Left cardiac atrium (tissue), 4 donors: Measurements from ENCODE around the gene PPP2R1B. TPM values are rescaled to one million over a fixed set of nuclear protein-coding genes. Genes with fewer than 3 reads are reported as not detected.

Source experiments
- ATAC-seq, 2 donors: fragments of 200-7000 bp; cut with Tn5 transposase; one replicate each; pipeline ENCODE4 v1.9.1; 2020; ENCODE audit warnings: mild to moderate bottlenecking in 2 of 2, moderate library complexity in 2 of 2
- DNase-seq: peaks from one replicate; pipeline ENCODE4 v3.0.0-alpha.2; 2020
- intact Hi-C, 2 donors: fragments of 100-400 bp; cut with DNase I; formaldehyde crosslinking; loops; one replicate each; pipeline versions ENCODE4 v1.14.1 to v1.15.1; 2022 to 2023
- total RNA-seq, 2 donors: library from RNA; stranded (reverse); fragmentation: NEBNext Ultra II Directional; extraction: Animal tissue kit (Norgen Biotek cat#: 25700); gene quantifications; one replicate each; pipeline ENCODE4 v1.2.1, GENCODE V29; 2021
- donor health status: DM: no; HTN: yes; CAD: no.
- donor health status: DM: no; HTN: yes; CAD: no; lungs with severe emphysema.
- donor health status: DM: yes; HTN: yes; CAD: no.
- donor health status: Dilated cardiomyopathy.

The PPP2R1B gene
- total RNA-seq, 2 donors from 2014 or later = 30.3 to 37.2 TPM

DNA sequence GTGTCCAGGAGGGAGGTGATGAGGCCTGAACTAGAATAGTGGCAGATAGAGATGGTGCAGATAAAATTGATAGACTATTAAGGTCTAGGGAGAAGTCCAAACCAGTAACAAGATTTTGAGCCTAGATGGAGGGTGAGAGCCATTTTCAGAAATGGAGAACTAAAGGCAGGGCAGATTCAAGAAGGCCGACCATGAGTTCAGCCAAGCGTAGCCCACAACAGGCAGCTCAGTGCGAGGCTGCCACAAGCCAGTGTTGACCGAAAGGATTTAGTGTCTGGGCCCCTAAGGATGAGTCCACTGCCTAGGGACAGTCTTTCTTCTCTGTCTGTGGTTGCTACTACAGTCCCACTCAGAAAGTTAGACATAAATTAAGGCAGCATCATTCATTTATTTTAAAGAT is 51.7 kb downstream of the PPP2R1B start:
- ATAC-seq = no peak
- no peak for DNase-seq
- intact Hi-C loops = no loop called here

DNA sequence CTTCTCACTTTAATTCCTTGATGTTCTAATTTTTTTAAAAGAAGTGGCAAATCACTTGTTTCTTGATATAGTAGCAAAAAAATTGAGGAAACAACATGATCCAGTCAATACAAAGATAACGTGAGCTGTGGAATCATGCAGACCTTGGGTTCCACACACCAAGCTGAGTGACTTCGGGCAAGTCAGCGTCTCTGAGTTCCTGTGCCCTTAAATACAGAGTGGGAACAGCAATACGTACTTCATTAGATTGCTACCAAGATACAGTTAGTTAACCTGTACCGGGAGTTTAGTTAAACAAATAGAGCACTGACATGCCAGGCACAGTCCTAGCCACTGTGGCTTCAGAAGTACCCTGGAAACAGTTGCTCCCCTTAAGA is 58.5 kb downstream of the PPP2R1B start:
- DNase-seq = no peak

DNA sequence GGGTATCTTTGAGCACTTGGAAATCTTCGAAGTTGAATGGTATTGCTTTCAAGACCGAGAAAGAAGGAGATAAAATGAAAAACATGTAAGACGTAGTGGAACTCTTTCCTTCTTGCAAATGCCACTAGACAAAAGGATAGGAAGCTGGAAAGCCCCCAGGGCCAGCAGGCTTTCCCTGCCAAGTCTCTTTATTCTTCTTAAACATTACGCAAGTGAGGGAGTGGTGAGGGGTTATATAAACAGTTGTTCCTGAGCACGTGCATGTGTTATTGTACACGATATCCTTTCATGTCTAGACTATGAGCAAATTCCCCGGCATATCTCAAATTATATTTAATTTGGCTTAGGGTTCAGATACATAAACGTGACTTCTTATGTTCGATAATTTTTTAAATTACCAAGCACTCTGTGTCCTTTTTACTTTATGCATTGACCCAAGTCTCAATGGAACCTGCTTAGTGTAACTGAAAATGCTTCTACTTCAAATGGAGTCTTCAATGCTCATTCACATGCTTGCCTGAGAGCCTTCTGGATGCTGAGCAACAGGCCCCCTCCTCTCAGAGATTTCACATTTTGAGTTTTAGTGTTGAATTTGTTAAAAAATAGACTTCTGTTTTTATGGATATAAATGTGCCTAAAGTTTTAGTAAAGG is 59.0 kb downstream of the PPP2R1B start:
- intact Hi-C loops = no loop called here
- peak; percentile 64 for DNase-seq

More for the DNA sequence above, 58.5 kb downstream of the PPP2R1B start:
- no peak for ATAC-seq
- intact Hi-C loops = no loop called here

DNA sequence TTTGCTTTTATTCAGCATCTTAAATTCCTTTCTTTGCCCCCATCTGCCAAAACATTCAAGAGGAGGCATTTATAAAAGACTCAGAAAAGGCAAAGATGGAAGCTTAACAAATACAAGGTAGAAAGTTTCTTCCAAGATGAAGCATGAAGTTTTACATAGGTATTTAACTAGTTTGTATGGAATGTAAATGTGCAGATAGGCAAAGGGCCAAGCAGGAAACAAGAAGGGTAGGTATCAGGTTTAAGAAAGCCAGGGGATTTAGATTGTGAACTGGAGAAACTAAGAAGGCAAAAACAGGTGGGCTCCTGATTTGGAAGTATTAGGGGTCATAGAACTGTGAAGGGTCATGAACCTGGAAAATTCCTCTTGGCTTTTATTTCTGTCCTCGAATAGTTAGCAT is 62.6 kb downstream of the PPP2R1B start:
- ATAC-seq = no peak
- intact Hi-C loops = no loop called here
- DNase-seq = no peak

More for the DNA sequence above, 59.0 kb downstream of the PPP2R1B start:
- ATAC-seq = peak; percentile 82 to 87

DNA sequence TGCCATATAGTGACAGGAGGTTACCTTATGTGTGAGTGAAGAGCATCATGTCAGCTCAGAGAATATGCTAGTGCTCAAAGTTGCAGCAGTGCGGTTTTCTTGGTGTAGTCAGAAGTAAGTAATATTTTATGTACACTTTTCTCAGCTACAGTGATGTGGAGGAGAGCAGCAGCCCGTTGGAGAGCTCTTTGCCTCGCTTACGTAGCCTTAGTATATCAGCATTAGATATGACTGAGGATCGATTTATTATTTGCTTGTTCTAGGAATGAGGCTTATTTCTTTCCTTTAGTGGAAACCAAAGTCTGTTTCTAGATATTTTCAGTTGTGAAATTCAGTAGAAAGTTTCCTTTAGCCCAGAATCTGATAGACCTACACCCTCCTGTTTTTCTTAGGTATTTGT is 63.6 kb downstream of the PPP2R1B start:
- intact Hi-C loops = no loop called here
- ATAC-seq (no peak), DNase-seq (no peak)

DNA sequence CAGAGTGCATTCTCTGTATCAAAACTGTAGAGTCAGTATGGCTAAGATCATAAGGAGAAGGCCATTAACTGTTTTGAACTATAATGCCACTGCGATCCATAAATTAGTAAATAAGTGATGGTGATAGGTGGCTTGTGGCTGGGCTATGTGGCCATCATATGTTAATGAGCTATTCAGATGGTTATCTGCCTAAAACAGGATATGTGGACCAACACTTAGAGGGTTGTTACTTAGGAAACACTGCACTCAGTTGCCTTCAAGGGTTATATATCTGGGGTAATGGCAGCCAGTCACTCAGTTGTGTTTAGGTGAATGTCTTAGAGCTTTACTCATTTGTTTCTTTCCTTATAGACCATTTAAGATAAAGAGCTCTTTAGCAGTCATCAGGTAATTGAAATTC is 66.0 kb downstream of the PPP2R1B start:
- intact Hi-C loops = no loop called here
- ATAC-seq = no peak
- DNase-seq = no peak

DNA sequence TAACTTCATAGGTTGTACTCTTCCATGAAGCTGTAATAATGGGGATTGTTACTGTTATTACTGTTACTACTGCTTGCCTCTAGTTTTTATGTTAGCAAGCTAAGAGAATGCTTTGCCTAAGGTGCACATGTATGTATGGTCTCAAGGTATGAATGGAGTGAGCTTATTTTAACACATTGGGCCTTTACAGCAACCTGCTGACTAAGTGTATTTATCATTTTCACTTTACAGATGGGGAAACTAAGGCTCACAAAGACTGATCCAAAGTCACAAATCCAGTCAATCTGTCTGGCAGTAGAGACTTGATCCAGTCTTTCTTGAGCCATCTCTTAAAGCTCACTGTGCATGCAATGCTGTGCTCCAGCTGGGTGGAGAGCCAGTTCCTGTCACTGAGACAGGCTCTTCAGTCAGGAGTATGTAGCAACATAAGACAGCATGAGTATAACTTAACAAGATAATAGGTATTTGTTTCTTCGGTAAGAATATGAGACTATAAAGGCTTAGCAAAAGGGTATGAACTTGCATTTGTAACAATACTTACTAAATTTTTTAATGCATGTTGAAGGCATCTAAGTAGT is 66.5 kb downstream of the PPP2R1B start:
- intact Hi-C loops = no loop called here
- ATAC-seq (no peak), DNase-seq (no peak)

DNA sequence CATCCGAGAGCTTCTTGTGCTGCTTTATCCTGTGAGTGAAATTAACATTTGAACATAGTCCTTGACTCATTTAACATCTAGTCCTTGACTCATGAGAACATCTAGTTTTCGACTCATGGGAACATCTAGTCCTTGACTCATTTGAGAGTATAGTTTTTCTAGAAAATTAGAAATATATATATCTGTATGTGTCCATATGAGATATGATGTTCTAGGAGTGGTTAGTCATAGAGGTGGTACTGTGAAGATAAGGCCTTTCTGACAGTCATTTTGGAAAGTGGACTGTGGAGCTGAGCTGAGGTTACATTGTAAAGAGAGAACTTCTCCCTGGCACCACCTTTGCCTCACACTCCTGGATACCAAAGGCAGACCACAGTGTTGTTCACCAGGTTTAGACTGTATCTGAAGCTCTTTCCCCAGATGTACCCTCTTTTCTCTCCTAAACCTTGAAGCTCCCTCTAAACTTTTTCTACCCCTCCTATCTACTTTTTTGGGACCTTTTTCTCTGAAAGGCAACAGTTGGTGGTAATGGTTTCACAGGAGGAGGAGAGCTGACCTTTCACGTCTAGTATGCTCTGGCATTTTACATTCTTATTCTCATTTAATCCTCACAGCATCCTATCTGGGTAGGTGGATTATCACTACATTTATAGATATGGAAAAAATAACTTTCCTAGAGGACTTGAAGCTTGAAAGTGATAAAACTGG is 67.2 kb downstream of the PPP2R1B start:
- DNase-seq (no peak), ATAC-seq (peak in 1 of 2 donors; percentile 28)
- intact Hi-C loops = no loop called here

DNA sequence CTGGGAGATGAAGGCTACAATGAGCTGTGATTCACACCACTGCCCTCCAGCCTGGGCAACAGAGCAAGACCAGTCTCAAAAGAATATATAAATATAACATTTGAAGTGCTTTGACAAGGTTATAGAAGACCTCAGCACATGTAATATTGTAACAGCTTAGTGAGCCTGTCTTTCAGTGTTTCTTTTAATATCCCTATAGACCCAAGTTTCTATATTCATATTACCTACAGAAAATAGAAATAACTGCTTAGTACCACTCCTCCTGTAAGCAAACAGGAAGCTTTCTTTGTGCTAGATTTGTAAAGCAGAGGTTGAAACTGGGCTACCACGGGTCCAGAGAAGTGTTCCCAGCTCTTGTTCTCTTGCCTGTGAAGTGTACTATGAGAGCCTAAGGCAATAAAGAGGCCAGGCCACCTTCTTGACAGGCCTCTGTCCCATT is 68.2 kb downstream of the PPP2R1B start:
- no peak for ATAC-seq

DNA sequence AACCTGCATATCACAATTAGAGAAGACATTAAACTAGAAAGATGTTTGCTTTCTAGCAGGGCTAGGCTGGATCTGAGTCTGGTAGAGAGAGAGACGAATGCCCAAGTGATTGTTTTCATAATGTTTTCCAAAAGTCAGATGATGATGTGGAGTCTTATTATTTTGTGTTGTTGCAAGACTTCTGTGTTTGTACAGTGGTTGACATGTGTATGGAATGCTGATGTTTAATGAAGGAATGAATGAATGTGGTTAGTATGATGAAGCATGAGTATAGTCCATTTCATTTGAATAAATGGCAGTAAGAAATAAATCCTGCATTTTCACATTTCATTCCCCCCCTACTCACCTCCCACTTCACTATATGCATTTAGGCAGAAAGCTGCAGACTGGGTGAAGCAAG is 69.6 kb downstream of the PPP2R1B start:
- DNase-seq (no peak), ATAC-seq (no peak)
- intact Hi-C loops = no loop called here

More for the DNA sequence above, 68.2 kb downstream of the PPP2R1B start:
- DNase-seq = no peak
- intact Hi-C loops = no loop called here

DNA sequence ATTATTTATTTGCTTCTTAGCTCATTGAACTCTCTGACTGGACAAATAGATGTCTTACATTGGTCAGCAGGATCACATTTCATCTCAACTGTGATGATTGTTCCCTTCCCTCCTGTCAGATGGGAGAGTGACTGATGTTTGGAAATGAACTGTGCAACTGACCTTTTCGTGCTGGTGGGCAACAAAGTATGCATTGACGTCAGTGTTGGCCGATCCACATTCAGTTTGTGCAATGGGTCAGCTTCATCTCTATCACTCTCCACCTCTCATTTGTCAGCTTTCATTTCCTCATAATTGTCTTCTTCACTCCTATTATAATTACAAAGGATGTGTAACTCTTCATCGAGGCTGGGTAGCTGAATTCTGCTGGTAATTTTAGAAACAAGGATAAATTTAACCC is 71.3 kb downstream of the PPP2R1B start:
- DNase-seq (peak; percentile 41), ATAC-seq (peak; percentile 56 to 88)
- intact Hi-C loops = no loop called here

DNA sequence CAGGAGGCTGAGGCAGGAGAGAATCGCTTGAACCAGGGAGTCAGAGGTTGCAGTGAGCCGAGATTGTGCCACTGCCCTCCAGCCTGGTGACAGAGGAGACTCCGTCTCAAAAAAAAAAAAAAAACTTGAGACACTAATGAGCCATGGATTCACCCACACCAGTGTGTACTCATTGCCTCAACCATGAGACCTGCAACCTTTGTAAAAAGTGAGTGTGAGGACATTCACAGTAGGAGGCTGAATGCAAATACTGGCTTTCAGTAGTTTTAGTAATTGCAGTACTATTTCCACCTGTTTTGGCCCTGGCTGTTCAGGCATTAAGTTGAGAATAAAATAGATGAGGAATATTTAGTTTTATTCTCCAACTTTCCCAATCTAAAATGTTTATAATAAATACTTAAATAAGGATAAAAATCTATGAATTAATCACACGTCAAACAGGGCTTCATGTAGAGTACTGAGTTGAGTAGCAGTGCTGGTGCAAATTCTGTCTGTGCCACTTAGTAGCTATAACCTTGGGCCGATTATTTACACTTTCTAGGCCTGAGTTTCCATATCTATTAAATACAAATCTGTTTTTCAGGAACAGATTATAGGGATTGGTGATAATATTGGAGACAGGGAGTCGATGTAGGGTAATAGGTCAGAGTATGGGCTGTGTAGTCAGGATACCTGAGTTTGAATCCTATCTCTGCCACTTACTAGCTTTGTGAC is 72.8 kb downstream of the PPP2R1B start:
- ATAC-seq (no peak), DNase-seq (no peak)
- intact Hi-C loops = no loop called here

DNA sequence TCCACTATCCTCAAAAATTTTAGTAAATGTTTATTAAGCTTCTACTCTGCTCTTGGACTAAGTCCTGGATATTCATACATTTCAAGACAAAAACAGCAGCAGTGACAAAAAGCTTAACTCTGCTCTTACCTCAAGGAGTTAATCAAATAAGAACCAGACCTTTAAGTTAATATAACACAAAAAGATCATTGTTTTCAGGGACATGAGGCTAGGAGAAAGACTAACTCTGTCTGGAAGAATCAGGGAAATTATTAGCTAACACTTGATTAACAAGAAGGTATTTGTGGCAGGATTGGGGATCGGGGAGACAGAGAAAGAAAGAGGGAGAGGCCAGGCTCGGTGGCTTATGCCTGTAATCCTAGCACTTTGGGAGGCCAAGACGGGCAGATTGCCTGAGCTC is 74.4 kb downstream of the PPP2R1B start:
- intact Hi-C loops = no loop called here
- ATAC-seq (no peak), DNase-seq (no peak)

DNA sequence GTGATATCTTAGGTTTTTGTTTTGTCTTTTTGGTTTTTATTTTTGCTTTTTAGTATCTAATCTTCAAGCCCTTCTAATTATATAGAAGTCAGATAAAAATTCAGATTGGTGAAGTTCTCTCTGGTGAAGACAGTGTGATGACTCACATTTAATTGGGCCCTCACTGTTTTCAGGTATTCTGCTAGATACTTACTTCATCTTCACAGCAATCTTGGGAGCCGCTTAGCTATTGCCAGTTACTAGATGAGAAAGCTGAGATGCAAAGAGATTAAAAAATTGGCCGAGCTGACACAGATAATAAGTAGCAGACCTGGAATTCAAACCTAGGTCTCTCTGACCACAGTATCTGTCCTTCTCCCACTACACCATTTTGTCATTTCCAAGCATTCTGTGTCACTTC is 75.0 kb downstream of the PPP2R1B start:
- ATAC-seq = no peak
- DNase-seq = no peak
- intact Hi-C loops = no loop called here

DNA sequence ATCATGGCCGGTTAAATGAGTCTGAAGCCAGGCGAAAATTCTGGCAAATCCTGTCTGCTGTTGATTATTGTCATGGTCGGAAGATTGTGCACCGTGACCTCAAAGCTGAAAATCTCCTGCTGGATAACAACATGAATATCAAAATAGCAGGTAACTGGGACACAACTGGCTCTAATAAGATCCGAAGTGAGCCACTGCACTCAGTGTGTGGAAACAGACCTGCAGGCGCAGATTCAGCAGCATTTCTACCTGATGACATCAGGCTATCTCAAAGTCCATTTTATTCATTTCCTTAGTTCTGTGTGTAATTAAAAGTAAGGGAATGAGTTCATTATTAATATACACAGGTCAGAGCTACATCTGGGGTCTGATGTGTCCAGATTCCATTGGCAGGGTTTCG is 78.2 kb downstream of the PPP2R1B start:
- intact Hi-C loops = no loop called here
- ATAC-seq = no peak
- DNase-seq = no peak

DNA sequence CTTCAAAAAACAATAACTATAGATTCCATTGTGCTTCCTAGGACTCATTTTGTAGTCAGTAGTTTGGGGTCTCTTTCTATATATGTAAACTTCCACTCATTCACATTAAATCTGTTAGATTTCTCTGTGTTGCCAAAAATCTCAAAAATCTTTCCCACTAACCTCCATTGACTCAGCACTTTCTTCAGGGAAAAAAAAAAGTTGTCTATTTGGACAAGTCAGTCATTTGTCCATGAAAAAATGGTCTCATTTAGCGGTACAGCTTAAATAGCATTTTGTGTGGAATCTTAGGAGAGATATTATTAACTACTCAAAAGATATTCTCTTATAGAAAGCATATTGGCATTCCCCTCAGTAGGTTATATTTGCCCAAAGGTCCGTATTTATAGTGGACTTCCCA is 81.9 kb downstream of the PPP2R1B start:
- DNase-seq (no peak), ATAC-seq (no peak)
- intact Hi-C loops = no loop called here

DNA sequence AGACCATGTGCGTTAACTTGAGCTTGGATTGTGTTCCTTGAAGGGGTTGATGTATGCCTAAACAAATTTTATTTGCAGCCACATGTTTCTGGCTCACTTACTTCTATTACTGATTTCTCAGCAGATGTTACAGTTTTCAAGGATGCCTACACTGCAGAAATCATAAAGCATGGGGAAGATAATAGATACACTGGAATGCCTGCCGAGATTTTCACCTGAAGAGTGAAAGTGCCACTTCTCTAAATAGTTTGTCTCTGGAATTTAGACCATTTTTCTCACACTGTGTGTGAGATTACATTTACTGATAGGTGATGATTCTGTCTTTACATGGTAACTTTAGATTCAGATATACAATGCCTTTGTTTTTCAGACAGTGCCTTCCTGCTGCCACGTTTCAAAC is 82.4 kb downstream of the PPP2R1B start:
- intact Hi-C loops = no loop called here
- DNase-seq = no peak
- no peak for ATAC-seq

DNA sequence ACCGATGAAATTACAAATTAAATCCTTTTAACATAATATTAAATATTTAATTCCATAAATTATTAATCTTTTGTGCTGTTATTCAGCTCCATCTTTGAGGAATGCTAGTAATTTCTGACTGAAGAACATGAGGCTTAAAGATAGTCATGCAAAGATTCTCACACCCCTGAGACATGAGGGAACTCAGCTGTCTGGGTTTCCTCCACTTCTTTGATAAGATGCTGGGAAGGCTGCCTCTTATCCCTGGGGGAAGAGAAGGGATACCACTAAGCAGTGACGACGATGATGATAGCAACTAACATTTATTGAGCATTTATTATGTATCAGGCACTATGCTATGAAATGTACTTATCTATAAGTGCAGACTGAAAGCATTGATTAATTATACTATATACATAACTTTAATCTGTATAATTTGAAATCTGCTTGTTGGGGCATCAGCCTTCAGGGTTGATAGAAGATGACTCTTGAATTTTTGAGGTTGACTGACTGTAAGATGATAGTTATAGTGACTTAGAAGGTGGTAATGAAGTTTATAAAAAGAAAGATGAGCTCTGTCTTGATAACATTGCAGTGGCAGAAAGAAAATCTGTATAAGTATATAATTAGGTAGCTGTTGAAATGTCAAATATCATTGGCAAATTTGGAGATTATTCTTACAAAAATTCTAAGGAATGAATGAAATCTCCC is 85.6 kb downstream of the PPP2R1B start:
- DNase-seq (no peak), ATAC-seq (no peak)
- intact Hi-C loops = no loop called here
